CD4-positive, alpha-beta T cell treated with Interleukin-17A for 4 hours (primary cell): ENCODE measurements around the gene SAP130.

Experiments used
- DNase-seq: peaks from one replicate; pipeline ENCODE4 v3.0.0-alpha.2; 2020; ENCODE audit warnings: mixed read lengths

SAP130 gene

DNA sequence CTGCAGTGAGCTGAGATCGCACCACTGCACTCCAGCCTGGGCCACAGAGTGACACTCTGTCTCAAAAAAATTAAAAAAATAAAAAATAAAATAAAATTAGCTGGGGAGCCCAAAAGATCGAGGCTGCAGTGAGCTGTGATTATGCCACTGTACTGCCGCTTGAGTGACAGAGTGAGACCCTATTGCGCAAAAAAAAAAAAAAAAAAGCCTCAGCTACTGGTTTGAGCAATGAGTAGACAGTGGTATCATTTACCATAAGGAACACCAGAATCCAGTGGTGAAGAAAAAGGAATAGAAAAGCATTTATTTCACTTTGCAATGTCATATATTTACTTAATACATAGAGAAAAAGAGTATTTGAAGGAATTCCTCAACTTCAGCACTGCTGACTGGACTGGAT, 3.0 kb downstream of the SAP130 start:
- DNase-seq, result no peak

DNA sequence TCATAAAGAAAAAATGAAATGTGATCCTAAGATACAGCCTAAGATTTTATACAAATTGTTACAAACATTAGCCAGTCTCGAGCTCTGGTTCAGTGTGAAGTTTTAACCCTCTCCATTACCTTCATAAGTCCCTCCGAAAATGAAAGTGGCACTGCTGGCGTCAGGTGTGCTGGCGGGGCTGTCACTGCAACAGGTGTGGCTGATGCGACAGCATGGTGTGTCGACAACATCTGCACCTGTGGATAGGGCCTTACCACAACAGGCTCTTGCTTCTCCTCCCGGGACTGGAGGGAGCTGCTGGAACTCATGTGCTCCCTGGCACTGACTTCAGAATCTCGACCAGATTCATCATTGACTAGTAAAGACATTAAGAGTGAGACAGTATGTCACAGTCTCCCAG, 10.3 kb downstream of the SAP130 start:
- DNase-seq, result no peak

DNA sequence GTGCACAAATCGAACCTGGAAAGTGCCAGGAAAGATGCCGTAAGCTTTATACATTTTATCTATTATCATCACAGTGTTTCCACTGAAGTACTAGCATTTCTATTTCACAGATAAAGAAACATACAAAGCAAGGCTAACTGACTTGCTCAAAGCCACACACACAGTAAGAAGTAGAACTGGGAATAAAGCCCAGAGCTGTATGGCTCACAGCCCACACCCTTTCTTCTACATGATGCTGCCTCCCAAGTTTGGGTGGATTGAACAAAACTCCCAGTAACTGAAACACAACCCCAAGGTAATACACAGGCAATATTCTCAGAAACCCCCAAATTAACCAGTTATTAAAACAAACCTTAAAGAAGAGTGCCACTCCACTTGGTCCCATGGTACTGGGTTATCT, 11.2 kb downstream of the SAP130 start:
- no peak for DNase-seq

DNA sequence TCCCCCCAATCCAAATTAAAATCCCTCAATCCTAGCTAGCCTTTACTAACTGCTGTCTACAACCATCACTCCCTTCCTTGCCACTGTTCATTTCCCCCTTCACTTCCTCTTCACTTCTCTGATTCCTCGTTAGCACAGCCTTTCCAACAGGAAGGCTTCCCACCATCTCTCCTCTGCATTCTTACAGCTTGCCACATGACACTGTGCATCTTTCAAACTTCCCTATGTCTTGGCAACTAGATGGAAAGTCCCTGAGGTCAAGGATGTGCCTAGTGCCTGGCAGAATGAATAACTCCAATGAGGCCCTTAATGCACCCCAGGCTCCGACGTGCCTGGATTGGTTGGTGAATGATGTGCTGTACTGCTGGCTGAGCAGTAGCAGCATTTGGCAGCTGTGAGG, 15.2 kb downstream of the SAP130 start:
- no peak for DNase-seq

DNA sequence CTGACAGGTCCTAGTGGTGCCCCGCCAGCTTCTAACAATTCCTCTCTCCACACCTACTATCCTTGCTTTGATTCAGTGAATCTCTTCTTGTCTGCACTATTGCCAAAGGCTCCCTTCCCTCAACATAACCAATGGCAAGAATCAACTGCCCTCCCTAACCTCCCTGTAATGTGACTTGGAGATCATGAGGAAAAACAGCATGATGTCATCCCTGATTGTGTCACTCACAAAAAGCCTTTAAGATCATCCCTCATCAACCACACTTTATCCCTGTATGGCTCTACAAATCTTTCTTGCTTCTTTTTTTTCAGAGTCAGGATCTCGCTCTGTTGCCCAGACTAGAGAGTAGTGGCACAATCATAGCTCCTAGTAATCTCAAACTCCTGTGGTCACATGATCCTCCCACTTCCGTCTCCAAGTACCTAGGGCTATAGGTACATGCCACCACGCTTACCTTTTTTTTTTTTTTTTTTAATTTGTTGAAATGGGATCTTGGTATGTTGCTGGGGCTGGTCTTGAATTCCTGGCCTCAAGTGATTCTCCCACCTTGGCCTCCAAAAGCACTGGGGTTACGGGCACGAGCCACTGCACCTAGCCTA, 19.7 kb downstream of the SAP130 start:
- no peak for DNase-seq

DNA sequence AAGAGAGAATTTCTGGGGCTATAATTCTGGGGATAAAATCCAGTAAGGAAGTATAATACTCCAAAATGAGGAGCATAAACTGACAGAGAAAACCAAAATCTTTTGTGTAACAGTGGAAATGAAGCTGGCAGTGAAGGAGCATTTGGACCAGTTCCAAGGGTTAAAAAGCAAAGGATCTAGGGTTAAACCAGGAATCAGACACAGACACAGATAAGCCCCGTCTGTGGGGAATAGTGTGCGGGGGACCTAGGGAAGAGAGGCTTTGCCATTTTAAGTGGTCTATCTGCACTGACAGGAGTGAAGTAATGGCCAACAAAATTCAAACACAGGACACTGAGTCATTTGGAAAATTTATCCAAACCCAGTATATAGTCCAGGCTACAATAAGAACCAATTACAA, 23.4 kb downstream of the SAP130 start:
- DNase-seq, result no peak

DNA sequence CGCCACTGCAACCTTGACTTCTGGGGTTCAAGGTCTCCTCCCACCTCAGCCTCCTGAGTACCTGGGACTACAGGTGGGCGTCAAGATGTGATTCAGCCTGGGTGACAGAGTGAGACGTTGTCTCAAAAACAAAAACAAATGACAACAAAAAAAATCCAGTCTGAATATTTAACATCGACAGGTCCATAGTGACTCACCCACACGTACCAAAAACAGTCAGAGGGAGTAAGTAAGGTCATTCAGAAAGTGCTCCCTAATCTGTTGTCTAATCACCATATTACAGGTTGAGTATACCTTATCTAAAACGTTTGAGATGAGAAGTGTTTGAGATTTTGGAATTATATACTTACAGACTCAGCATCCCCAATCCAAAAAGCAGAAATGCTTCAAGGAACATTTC, 24.4 kb downstream of the SAP130 start:
- no peak for DNase-seq

DNA sequence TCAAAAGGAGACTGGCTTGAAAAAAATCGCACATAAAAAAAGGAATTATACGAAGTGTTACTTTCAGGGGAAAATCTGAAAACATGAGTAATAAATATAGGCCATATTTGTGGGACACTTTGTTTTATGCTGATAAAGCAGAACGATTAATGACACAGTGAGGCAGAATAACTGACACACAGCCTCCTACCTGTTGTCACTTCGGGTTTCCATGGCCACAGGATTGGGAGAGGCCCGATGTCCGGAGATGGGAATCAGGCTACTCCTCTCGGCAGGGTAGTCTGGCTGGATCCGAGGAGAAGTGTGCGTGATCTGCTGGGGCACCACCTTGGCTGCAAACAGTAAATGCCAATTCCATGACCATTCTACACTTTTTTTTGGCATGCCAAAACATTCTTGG, 31.7 kb downstream of the SAP130 start:
- no peak for DNase-seq

DNA sequence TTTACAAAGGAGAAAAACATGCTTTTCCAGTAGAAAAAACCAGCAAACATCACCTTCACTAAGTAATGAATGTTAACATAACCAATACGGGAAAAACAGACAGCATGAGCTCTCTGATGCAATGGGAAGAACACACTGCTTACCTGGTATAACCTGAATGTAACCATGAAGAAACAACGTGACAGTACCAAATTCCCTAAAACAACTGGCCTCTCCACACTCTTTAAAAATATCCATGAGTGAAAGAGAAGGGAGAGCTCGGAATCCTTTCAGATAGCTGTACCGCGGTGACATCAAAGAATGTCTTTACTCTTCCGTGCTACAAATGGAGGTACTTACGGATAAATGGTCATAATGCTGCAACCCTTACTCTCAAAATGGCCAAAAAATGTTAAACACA, 32.1 kb downstream of the SAP130 start:
- DNase-seq, result no peak

DNA sequence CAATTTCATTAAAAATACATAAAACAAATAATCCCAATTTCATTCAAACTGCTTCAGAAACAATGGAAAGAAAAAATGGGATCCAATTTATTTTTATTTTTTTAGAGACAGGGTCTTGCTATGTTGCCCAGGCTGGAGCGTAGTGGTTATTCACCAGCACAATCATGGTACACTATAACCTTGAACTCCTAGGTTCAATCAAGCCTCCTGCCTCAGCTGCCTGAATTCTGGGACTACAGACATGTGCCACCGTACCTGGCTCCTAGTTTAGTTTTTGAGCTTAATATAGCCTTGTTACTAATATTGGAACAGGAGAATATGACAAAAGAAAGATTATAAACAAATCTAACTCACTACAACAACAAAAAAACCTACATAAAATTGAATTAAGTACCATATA, 34.2 kb downstream of the SAP130 start:
- no peak for DNase-seq

DNA sequence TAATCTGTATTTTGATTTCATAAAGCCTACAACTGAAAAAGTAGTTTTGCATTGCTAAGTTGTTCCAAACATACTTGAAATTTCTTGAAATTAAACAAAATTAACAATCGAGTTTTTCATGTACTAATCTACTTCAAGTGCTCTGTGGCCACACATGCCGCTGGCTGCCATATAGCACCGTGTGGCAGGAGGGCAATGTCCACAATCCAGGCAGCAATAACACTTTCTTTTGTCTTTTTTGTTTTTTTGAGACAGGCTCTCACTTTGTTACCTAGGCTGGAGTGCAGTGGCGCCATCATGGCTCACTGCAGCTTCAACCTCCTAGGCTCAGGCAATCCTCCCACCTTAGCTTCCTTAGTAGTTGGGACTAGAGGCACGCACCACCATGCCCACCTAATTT, 36.1 kb downstream of the SAP130 start:
- no peak for DNase-seq

DNA sequence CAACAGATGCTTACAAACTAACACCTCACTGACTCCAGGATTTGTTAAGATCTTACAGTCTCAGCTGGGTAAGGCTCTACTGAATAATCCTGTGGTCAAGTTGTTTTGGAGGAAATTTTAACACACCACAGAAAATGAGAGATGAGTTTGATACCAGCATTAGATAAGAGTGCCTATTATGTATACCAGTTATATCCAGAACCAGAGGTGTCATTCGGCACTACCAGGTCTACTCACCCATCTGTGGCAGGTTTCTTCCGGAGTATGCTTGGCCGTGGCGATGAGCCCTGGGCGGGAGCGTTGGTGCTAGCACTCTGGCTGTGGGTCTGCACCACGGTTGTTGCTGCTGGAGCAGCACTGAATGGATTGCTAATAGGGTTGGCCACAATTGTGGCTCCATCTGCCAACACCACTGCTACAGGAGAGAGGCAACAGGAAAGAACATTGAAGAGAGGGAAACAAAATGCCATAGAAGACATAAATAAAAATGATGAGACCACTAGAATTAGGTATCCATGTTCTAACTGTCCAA, 41.2 kb downstream of the SAP130 start:
- DNase-seq, result no peak

DNA sequence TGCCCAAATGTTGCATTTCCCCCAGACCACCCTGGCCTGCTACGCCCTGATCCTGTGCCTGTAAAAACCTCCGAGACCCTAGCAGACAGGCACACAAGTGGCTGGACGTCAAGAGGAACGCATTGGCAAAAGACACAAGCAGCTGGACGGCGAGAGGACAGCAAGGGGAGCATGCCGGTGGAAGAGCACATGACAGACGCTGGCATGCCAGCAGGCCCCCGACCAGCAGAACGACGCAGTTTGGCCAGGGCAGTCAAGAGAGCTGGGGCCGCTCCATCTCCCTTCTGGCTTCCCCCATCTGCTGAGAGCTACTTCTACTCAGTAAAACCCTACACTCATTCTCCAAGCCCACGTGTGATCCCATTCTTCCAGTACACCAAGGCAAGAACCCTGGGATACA, 42.1 kb downstream of the SAP130 start:
- DNase-seq, result no peak

DNA sequence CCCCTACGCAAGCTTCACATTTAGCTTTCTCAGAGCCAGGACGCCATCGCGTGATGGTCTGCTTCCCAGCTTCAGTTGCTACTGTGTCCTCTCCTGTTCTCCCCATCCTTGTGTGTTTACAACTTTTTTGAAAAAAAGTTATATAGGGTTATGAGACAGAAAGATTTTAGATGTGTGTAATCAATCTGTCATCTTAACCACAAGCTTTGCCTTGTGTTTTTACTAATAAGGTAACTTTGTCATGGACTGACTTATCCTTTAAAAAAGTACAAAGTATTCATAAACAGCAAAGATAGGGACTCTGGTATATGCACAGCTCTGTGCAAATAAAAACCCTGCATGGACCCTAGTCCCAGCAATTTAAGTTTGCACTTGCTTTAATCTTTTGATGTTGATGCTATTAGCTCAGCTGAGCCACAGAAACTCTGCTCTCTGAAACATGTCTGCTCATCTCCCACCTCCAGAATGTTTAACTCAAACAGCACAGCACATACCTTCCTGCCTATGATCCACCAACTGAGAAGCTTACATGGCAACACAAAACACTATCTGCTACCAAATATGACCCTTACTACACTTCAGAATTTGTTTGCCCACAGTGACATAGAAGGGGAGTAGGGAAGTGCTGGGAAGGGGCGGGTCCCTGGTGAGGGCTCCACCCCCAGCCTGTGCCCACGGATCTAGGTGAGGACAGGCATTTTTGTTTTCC, 42.7 kb downstream of the SAP130 start:
- DNase-seq, result no peak

DNA sequence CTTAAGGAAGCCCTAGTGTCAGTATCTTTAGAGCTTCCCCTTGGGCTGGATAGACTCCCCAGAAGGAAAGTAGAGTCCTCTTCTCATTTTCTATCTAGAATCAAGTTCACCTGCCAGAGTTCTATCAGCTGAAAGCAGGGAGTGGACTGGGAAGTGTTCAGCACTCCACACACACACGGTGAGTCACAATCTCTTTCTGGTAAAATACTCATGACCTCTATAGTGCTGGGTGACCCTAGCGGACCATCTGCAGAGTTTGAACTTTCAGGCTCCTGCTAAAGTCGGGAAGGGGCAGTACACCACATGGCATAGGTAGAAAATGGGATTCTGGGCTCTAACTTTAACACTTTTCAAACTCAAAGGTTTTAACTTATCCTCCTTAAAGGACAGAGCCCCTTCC, 43.3 kb downstream of the SAP130 start:
- no peak for DNase-seq

DNA sequence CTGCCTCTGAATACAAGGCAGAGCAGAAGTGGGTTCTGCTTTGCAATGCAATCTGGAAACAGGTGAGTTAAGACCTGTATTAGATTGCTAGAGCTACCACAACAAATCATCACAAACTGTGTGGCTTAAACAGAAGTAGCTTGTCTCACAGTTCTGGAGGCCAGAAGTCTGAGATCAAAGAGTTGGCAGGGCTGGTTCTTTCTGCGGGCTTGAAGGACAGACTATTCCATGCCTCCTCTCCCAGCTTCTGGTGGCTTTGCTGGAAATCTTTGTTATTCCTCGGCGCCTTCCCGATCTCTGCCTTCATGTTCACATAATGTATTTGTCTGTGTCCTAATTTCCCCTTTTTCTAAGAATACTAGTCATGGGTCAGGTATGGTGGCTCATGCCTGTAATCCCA, 58.4 kb downstream of the SAP130 start:
- DNase-seq, result no peak

DNA sequence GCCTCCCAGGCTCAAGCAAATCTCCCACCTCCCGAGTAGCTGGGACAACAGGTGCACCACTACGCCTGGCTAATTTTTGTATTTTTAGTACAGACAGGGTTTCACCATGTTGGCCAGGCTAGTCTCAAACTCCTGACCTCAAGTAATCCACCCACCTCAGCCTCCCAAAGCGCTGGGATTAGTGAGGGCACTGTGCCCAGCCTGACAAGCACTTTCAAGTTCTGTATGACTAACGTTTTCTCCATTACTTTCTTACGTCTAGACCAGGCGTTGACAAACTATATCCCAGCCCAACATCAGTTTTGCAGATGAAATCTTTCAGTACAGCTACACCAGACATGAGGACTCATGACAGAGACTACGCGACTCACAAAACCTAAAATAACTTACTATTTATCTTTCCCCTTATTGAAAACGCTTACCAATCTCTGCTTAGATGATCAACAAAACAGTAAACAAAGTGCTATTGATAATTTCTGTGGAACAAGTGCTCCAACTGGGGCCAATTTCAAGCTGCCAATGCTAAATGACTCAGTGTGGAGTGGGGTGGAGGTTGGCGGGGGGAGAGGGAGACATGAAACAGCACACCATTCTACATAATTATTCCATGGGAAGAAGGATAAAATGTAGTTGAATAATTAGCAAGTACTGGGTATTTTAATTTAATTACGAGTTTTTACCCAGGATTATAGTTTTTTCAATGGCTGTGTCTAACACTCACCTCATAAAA, 59.1 kb downstream of the SAP130 start:
- DNase-seq, result no peak

DNA sequence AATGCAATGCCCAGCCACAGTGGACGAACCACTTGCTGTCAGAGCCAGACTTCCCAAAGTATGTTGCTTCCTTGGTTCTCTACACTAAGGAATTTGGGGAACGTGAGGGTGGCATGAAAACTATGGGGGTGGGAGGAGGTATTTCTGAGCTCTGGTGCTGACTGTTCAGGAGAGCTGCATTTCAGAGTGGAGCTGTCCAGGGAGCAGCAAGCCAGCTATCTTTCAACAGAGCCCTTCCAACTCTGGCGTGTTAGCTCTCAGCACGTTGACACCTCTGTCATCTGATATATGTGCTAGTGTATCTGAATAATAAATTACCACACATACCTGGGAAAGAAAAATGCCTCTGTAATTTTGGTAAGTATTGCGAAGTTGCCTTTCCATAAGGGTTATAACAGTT, 66.1 kb downstream of the SAP130 start:
- no peak for DNase-seq

DNA sequence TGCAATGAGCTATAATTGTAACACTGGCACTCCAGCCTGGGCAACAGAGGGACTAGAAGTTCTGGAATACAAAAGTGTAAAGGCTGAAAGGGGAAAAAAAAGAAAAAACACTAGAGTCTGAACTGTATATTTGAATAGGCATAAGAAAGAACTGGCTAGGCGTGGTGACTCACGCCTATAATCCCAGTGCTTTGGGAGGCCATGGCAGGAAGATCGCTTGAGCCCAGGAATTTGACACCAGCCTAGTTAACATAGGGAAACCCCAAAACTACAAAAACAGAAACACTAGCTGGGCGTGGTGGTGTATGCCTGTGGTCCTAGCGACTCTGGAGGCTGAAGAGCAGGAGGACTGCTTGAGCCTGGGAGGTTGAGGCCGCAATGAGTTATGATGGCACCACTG, 70.6 kb downstream of the SAP130 start:
- DNase-seq, result no peak

DNA sequence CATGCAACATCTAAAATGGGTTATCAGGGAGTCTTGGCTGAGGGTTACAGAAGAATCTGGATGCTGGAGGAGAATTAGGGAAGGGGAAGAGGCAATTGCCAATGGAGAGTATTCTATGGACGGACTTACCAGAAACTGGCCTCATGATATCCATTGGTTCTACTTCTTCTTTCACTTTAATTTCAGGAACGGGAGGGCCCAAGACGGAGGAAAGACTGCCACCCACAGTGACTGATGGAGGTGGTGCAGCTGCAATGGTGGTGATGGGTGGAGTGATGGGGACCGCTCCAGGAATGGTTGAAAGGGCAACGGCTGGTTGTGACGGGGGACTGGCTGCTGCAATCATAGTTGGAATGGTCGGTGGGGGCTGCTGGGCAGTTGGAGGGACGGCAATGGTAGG, 73.0 kb downstream of the SAP130 start:
- DNase-seq, result no peak

DNA sequence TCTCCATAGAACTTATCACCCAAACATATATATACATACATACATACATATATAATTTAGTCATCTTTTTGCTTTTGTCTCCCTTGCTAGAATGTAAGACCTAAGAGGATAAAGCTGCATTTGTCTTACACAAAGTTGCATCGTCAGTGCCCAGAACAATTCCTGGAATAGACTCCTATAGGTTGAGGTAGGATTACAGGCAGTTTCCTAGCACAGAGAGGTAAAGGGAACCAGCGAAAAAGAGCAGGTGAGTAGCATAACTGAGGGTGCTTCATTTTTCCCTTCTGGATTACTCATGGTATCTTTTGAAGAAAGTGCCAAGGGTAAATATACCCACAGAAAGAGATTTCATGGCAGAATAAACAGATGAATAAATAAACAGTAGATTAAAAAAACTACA, 74.0 kb downstream of the SAP130 start:
- no peak for DNase-seq

DNA sequence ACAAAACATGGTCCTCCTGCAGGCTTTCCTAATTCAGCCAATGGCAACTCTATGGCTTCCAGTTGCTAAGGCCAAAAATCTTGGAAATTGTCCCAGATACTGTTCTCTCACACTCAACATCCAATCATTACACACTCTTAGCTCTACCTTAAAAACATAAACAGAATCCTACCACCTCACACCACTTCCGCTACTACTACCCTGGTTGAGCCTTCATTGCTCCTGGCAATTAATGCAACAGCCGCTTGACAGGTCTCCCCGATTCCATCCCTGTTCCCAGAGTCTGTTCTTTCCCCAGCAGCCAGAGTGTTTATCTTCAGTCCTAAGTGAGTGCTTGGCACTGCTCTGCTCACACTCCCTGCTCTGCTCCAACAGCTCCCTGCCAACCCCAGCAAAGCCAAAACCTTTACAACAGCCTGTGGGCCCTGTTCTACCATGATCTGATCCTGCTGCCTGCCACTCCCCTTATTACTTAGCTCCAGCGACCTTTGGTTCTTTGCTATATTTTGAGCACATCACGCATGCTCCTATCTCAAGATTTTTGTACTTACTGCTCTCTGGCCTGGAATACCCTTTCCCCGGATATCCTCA, 74.6 kb downstream of the SAP130 start:
- DNase-seq, result no peak

DNA sequence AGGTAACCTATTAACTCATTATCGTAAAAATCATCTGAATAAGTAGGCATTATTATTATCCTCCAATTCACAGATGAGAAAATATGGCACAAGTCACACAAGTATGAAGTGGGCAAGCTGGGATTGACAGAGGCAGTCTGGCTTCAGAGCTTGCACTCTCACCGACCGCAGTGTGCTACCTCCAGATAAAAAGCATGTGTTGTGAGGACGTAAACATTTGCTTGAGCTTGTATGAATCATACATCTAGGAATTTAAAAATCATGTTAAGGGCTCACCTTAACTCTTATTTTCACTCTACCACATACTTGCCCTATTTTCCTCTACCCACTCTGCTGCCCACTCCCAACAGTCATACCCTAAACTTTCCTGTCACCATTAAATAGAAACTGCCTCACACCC, 76.8 kb downstream of the SAP130 start:
- no peak for DNase-seq

DNA sequence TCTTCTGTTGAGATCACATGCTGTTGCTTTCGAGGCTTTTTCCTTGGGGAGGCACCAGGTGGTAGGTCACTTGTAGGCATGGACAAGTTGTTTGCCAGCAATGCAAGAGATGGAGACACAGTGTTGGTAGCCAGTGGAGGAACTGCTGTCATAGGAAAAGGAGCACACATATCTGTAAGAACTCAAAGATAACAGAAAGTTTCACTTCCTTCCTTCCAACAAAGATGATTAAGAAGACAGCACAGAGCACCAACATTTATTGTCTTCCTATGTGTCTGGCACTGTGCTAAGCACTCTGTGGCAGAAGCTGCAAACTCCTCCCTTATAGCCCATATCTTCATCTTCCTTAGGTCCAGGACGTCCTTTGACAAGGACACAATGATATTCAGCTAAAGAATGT, 77.6 kb downstream of the SAP130 start:
- no peak for DNase-seq
